Measurements from ENCODE around the gene CRB1.
"Not testable (repeated sequence)": the region's sequence is repeated elsewhere in the genome, so short reads cannot be mapped to it uniquely, and the experiment has no call there.

CRB1 gene

DNA sequence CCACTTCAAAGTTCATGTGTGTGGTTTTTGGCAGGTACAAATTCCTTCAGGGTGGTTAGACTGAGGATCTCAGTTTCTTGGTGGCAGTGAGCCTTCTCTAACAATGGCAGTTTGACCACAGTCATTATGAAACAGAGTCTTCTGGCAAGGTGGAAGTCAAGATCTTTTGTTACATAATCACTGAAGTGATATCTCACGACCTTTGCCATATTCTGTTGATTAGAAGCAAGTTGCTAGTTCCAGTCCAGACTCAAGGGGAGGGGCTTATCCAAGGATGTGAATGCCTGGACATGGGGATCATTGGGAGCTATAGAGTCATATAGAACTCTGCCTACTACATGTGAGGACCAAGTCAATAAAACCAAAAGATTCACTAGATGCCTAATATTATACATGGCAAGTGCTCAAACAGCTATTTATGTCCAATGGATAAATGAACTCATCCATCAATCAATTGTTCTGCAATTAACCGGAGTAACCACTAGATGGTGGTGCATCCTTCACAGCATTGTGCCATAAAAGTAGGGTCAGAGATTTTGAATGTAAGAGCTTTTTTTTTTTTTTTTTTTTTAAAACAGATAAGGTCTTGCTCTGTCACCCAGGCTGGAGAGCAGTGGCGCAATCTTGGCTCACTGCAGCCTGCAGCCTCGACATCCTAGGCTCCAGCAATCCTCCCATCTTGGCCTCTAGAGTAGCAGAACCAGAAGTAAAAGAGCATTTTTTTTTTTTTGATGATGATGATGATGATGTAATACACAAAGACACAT lies 131.9 kb downstream of the CRB1 start:
- no peak for DNase-seq (ENCODE audit: low read depth)

DNA sequence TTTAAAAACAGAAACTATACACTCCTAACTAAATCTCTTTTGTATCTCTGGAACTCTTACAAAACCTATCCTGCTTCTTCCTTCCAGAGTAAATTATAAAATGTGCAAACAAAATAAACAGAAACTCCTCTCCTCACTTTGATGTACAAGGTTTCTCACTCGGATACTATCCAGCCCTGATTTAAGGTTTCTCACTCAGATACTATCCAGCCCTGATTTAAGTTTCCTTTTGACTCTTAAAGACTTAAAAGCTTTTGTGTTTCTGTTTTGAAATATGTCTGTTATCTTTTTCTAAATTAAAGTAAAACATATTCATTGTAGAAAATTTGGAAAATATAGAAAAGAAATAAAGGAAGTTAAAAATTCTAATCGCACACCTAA lies 132.5 kb downstream of the CRB1 start:
- no peak for DNase-seq (ENCODE audit: low read depth)

DNA sequence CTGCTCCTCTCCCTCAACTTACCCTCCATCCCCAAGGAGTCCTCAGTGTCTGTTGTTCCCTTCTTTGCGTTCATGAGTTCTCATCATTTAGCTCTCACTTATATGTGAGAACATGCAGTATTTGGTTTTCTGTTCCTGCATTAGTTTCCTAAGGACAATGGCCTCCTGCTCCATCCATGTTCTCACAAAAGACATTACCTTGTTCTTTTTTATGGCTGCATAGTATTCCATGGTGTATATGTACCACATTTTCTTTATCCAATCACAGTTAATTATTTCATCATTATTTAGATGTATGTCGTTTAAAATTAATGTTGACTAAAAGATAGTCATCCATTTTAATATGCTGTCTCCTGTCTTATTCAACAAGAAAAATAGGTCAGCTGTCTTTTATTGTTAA lies 134.1 kb downstream of the CRB1 start:
- DNase-seq (ENCODE audit: low read depth): no peak

DNA sequence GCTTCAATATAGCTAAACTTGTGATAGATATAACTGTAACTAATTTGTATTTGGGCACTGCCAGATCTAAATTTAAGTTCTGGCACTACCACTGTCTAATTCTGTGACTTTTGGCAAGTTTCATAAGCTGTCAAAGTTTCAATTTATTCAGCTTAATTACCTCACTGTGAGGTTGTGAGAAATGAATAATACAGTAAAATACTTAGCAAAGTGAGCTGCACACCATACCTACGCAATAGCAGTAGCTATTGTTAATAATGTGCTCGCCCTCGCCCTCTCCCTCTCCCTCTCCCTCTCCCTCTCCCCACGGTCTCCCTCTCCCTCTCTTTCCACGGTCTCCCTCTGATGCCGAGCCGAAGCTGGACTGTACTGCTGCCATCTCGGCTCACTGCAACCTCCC lies 136.7 kb downstream of the CRB1 start:
- not testable (repeated sequence) for DNase-seq (ENCODE audit: low read depth)

DNA sequence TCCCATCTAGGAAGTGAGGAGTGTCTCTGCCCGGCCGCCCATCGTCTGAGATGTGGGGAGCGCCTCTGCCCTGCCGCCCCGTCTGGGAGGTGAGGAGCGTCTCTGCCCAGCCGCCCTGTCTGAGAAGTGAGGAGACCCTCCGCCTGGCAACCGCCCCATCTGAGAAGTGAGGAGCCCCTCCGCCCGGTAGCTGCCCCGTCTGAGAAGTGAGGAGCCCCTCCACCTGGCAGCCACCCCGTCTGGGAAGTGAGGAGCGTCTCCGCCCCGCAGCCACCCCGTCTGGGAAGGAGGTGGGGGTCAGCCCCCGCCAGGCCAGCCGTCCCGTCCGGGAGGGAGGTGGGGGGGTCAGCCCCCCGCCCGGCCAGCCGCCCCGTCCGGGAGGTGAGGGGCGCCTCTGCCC lies 137.6 kb downstream of the CRB1 start:
- DNase-seq (ENCODE audit: low read depth): not testable (repeated sequence)

DNA sequence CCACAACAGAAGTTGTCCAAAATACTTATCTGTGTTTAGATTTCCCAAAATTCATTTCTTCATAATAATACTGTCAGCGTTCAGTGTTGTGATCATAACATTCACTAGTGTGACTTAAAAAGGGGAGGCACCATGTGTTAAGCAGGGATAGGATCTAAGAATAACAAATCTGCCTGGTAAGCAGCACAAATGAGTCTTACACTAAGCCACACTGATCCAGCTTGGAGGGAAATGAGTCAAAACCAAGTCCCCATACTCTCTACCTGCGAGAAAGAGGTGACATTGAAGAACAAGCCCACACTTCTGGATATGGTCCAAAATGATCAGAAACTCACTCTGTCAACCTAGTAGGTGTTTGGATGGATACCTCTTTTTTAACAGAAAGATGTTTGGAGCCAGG lies 145.5 kb downstream of the CRB1 start:
- DNase-seq (ENCODE audit: low read depth): no peak

DNA sequence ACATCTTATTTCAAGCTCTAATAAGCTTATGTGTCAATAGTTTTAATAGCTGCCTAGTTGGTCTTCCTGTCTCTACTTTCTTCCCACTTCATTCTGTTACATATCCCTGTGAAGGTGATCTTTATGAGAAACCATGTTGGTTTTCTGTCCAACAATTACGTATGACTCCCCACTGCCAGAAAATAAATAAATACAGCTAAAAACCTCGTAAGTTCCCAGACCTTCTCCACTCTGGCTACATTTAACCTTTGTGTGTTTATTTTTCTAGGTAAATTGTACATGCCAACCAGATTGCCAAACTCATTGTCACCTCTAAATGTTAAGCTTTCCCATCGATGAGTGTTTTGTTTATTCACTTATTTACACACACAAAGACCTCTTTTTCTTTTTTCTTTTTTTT lies 147.2 kb downstream of the CRB1 start:
- no peak for DNase-seq (ENCODE audit: low read depth)

DNA sequence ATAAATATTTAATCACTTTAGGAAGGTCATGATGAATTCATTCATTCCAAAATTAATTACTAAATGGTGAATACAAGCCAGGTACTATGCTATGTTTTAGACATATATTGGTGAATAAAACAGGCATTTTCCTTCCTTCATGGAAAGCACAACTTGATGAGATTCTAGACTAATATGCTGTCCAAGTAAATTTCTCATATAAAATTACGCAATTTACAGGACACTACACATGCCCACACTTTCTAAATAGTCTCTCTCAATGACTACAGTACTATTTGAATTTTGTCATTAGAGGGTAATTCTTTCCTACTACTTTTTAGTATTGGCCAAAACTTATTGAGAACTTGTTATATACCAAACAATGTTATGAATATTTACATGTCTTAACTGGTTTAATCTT lies 150.6 kb downstream of the CRB1 start:
- no peak for DNase-seq (ENCODE audit: low read depth)

DNA sequence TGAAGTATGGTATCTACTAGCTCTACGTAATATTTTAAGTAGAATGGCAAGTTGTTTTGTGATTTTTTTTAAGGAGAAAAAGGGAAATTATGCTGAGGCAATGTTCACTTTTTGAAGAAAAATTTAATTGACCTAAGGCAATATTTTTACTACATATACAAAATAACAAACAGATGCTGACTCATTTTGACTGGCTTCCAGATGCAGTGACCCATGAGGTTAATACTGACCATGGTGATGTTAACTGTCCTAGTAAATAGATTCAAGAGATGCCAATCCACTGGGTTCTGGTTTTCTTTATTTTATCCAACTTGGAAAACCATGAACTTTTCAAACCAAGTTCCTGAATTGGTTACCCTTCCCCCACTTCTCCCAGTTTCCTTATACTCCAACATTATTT lies 154.9 kb downstream of the CRB1 start:
- no peak for DNase-seq (ENCODE audit: low read depth)

DNA sequence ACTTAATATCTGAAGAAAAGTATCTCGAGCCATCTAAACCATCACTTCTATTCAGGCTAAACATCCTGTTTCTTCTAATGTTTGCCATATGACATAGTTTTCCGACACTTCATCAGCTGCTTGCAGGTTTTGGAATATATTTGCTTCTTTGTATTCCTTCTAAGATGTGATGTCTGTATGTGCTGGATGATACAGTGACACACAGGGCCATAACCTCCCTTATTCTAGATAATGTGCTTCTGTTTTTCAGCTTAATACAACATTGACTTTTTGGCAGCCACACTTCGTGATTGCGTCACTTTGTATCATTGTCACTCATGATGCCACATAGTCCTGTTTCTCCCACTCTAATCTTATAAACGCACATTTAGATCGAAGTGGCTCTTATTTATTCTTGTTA lies 156.3 kb downstream of the CRB1 start:
- no peak for DNase-seq (ENCODE audit: low read depth)

DNA sequence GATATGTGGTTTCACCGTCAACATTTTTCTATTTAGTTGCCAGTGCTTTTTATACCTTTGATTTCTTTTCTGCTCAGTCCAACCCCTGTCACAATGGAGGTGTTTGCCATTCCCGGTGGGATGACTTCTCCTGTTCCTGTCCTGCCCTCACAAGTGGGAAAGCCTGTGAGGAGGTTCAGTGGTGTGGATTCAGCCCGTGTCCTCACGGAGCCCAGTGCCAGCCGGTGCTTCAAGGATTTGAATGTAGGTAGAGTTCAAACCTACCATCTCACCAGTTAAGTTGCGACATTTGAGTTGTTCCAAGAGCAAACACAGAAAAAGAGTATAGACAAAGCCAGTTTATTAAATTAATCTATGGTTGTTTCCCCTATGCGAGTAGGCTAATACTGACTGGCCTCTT lies 161.3 kb downstream of the CRB1 start:
- DNase-seq (ENCODE audit: low read depth): no peak

DNA sequence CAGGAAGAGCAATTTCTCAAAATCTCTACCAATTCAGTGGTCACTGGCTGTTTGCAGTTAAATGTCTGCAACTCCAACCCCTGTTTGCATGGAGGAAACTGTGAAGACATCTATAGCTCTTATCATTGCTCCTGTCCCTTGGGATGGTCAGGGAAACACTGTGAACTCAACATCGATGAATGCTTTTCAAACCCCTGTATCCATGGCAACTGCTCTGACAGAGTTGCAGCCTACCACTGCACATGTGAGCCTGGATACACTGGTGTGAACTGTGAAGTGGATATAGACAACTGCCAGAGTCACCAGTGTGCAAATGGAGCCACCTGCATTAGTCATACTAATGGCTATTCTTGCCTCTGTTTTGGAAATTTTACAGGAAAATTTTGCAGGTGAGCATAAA lies 167.2 kb downstream of the CRB1 start:
- no peak for DNase-seq (ENCODE audit: low read depth)

DNA sequence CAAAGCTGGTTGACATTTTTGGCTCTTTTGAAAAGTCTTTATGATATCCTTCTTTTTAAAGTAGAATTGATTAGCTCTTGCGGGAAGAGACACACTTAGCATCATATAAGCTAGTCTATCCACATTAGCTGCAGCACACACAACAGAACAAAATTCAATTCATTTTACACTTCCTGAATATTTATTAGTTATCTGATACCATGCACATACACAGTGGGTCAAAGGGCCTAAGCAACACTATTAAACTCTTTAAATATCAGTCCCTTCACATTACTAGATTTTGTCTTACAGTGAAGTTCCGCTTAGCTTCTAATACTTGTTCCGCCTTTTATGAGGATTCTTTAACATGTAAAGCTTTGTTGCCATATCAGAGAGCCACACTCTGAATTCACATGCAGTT lies 169.5 kb downstream of the CRB1 start:
- no peak for DNase-seq (ENCODE audit: low read depth)

DNA sequence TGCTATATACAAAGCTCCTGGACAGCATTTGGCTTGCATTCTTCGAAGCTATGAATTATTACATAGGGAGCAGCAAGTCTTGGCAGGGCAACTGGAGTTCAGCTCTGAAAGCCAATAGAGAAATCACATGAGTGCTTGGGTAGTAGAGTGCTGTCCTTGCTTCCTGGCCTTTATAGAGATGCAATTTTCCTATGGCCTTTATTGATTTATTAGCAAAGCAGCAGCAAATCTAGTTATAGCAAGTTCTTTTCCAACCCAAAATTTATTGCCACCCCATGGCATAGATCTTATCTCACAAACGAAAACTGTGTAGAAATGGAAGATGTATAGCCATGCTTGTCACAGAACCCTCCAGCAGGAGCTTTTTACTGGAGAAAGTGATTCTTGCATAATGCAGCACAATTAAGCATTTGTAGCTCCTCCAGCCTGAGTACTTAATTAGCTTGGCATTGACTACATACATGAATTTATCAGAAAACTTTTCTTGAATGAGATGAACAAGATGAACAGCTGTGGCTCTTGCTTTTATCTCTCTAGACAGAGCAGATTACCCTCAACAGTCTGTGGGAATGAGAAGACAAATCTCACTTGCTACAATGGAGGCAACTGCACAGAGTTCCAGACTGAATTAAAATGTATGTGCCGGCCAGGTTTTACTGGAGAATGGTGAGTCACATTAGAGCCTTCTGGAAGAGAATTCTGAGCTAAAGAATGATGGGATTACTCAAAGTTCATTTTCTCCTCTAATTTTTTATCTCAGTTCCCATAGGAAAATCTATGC lies 170.1 kb downstream of the CRB1 start:
- DNase-seq (ENCODE audit: low read depth): no peak

DNA sequence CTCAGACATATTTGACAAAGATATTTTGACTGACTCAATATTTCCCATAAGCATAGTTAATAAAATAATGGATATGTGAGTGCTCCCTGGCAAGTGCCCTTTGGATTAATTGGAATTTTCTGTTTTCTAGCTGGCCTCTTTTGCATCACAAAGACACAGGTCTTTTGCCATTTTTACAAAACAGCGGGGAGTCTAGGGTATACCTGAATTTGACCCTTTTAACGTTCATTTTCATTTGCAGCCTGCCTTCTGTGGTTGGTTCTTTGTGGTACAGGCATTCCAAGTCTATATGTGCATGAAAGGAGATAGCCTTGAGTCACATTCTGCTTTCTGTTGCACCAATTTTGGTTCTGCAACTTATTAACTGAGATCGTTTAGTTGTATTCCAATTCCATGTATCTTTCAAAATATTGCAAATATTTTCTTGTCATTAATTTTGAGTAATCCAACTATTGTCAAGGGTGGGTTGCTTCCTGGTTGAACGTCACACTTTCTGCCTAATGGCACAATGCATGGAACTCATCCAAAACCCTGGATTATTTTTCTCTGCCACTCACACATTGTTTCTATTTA lies 171.7 kb downstream of the CRB1 start:
- no peak for DNase-seq (ENCODE audit: low read depth)

DNA sequence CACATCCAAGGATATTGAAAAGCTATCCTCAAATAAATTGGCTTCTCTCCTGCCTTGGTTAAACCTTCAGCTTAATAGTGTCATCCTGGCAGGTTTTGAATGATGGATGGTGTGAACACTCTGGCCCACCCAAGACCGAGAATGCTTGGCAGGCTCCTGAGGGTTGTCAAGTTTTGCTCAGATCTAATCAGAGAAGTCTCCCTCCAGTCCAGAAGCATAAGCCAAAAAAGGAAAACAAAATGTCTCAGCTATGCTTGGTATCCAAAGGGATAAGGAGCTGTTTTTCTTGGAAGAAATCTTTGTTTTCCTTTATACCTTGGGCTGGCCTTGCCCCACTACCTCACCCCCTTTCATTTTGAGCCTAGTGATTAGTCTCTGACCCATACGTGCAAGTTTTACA lies 172.7 kb downstream of the CRB1 start:
- DNase-seq (ENCODE audit: low read depth): peak; percentile 15

DNA sequence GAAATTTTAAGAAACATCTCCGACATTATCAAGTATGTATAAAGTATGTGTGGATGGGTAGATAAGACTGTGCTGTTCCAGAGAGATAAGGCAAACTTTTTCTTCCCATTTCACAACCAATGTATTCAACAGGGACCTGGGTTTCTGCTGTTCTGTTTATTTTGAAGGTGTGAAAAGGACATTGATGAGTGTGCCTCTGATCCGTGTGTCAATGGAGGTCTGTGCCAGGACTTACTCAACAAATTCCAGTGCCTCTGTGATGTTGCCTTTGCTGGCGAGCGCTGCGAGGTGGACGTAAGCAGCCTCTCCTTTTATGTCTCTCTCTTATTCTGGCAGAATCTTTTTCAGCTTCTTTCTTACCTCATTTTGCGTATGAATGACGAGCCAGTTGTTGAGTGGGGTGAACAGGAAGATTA lies 174.0 kb downstream of the CRB1 start:
- DNase-seq (ENCODE audit: low read depth): no peak

DNA sequence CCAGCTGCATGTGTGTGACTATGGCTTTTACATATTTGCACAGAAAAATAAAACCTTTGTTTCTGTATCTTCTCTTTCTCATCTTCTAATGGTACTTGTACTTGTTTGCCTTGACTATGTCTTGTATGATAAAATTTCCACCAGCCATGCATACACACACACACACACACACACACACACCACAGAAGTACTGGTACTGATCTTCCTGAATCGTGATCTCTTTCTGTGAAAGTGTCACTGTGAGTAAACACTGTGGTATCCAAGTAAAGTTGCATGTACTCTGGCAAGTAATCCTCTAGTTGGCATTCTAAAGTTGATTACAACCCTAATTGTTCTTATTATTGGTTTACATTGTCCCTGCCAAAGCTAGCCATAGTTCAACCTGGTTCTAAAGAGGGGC lies 176.7 kb downstream of the CRB1 start:
- no peak for DNase-seq (ENCODE audit: low read depth)

DNA sequence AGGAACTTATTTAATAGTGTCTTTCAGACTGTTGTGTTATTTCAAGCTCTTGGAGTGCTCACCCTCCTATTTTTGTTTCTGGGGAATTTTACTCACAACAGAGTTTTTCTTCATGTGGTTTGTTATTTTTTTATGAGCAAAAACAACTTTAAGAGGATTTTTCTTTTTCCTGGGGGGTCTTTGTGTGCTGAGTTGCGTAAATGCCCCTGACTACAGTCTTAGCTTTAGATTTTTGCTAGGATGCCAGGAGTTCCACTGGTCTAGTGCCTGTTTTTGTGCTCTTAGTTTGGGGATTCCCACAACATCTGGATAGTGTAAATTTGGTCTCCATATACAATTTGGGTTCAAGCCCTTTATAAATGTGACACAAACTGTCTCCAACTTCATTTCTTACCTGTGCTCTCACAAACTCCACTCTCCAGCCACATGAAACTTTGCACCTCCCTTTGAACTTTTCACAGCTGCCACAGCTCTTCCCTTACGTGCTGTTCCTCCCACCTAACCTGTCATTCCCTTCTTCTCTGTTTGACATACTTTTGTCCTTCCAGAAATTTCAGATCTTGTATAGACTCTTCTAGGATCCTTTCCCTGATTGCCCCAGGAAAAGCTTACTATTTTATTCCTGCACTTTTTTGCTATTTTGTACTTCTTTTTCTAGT lies 180.2 kb downstream of the CRB1 start:
- DNase-seq (ENCODE audit: low read depth): no peak

DNA sequence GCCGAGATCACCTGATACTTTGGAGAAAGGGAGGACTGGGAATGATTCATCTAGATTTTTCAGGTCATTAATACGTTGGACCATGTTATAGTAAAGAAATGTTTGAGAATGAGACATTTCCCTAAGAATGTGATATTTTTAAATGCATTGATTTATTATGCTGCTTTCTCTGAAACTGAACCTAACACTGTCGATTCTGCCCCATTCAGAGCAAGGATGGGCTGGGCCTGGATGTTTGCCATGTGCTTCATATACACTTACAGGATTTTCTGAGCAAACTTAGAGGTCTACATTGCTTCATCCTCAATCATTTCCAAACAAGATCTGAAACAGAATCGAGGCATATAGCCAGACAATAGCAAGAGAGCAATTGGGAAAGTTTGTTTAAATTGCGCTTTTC lies 183.3 kb downstream of the CRB1 start:
- no peak for DNase-seq (ENCODE audit: low read depth)

DNA sequence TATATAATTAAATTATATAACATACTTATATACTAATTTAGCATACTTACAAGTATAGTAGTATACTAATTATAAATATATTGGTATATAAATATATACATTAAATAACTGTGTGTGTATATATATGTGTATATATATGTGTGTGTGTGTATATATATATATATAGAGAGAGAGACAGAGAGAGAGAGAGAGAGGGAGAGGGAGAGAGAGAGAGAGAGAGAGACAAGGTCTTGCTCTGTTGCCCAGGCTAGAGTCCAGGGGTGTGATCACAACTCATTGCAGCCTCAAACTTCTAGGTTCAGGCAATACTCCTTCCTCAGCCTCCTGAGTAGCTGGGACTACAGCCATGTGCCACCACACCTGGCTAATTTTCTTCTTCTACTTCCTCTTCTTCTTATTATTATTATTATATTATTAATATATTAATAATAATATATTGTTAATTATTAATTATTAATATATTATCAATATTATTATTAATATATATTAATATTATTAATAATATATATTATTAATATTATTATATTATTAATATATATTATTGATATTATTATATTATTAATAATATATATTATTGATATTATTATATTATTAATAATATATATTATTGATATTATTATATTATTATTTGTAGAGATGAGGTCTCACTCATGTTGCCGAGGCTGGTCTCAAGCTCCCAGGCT lies 185.5 kb downstream of the CRB1 start:
- no peak for DNase-seq (ENCODE audit: low read depth)

DNA sequence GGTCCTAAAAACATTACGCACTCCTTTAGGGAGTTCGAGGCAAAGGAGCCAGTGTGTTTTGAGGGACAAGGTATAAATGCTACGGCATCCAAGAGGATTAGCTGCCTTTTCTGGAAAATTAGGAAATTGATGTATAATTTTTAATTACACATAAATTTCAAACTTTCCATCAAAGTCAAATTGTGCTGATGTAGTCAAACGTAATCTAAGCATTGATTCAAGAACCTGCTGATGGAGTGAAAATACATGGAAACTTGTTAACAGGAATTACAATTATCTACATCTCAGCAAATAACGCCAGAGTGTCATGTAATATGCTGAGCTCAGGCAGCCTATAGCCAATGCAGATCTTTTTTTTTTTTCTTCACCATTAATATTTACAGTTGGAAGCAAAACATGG lies 194.5 kb downstream of the CRB1 start:
- no peak for DNase-seq (ENCODE audit: low read depth)

Data from HS-27A (cell line).